ENCODE data around the gene TRIM26. TPM values are rescaled to one million over a fixed set of nuclear protein-coding genes. Genes with fewer than 3 reads are reported as not detected.

The TRIM26 gene
- total and polyA plus RNA-seq, 2 of the 8 experiments (the other 6 are each of a cell fraction or from before 2014, with no cell fraction given), result 21.5 to 32.3 TPM

GRCh38 chr6:30143780-30144179, 69.4 kb downstream of the TRIM26 start (continued):
- TF ChIP-seq PHF8 (conservative IDR thresholded peaks at IDR 0.05; ENCODE audit: low read depth, low read length) (no peak), POLR2AphosphoS5 (IDR thresholded peaks at IDR 0.05; ENCODE audit: low read depth, low read length) (no peak), GABPA (IDR thresholded peaks at IDR 0.05; ENCODE audit: borderline replicate concordance, insufficient read depth, low read length) (no peak), HDAC6 (IDR thresholded peaks at IDR 0.05; ENCODE audit: low read depth, low read length) (no peak)
